GM12878 (cell line): ENCODE results near the gene SSBP4. TPM values are rescaled to one million over a fixed set of nuclear protein-coding genes. Genes with fewer than 3 reads are reported as not detected.

Experiments
- BACH1 ChIP-seq: fragments of 450-650 bp; IDR thresholded peaks from 2 replicates; pipeline ENCODE4 v1.6.1; 2017; ENCODE audit warnings: mild to moderate bottlenecking, borderline replicate concordance
- CHD2 ChIP-seq: IDR thresholded peaks from 2 replicates; pipeline ENCODE4 v1.6.1; 2011; ENCODE audit warnings: low read depth, low read length, improper control_type of control experiment, borderline replicate concordance
- CREB1 ChIP-seq: IDR thresholded peaks from 2 replicates; pipeline ENCODE4 v1.6.1; 2012; ENCODE audit warnings: low read depth, mild to moderate bottlenecking, inconsistent platforms
- EP300 ChIP-seq, 2 experiments: fragments of 150-350 bp in 1 of 2; IDR thresholded peaks; 2 replicates each; pipeline ENCODE4 v1.6.1; 2011 to 2012; ENCODE audit warnings: low read depth in 2 of 2, low read length in 2 of 2, borderline replicate concordance in 1 of 2, improper control_type of control experiment in 1 of 2, inconsistent platforms in 1 of 2; ENCODE audit not compliant: control insufficient read depth in 1 of 2
- GATAD2B ChIP-seq: fragments of 450-650 bp; conservative IDR thresholded peaks from 2 replicates; pipeline ENCODE4 v1.6.1; 2017; ENCODE audit warnings: low read depth, mild to moderate bottlenecking, moderate library complexity
- HDAC2 ChIP-seq: fragments of 200-600 bp; sonication (generic); IDR thresholded peaks from 2 replicates; pipeline ENCODE4 v1.6.1; 2017
- LARP7 ChIP-seq: fragments of 450-650 bp; IDR thresholded peaks from 2 replicates; pipeline ENCODE4 v1.6.1; 2017; ENCODE audit warnings: mild to moderate bottlenecking
- MYC ChIP-seq: IDR thresholded peaks from 2 replicates; pipeline ENCODE4 v1.6.1; 2011; ENCODE audit warnings: mild to moderate bottlenecking, low read length, moderate library complexity, inconsistent platforms; ENCODE audit not compliant: insufficient read depth, insufficient replicate concordance, insufficient read length, severe bottlenecking
- POLR2A ChIP-seq: IDR thresholded peaks from 2 replicates; pipeline ENCODE4 v1.6.1; 2011; ENCODE audit warnings: low read depth, mild to moderate bottlenecking, low read length
- POU2F2 ChIP-seq: IDR thresholded peaks from 3 replicates; pipeline ENCODE4 v1.6.1; 2011; ENCODE audit warnings: low read depth, mild to moderate bottlenecking, low read length, borderline replicate concordance
- RUNX3 ChIP-seq: IDR thresholded peaks from 2 replicates; pipeline ENCODE4 v1.6.1; 2012; ENCODE audit warnings: low read length, inconsistent platforms
- SKIL ChIP-seq: fragments of 450-650 bp; IDR thresholded peaks from 2 replicates; pipeline ENCODE4 v1.6.1; 2017; ENCODE audit warnings: mild to moderate bottlenecking, low read depth, inconsistent platforms; ENCODE audit not compliant: poor library complexity, severe bottlenecking
- TCF3 ChIP-seq: IDR thresholded peaks from 2 replicates; pipeline ENCODE4 v1.6.1; 2012; ENCODE audit warnings: low read depth, mild to moderate bottlenecking, low read length, borderline replicate concordance; ENCODE audit not compliant: insufficient read depth
- ZBTB11 ChIP-seq: fragments of 450-650 bp; formaldehyde crosslinking; IDR thresholded peaks from 2 replicates; pipeline ENCODE4 v1.5.0; 2022; ENCODE audit warnings: mild to moderate bottlenecking, missing genetic modification characterization
- ZNF24 ChIP-seq: fragments of 450-650 bp; IDR thresholded peaks from 2 replicates; pipeline ENCODE4 v1.6.1; 2017; ENCODE audit warnings: antibody characterized with exemption, mild to moderate bottlenecking
- ZNF622 ChIP-seq: fragments of 450-650 bp; IDR thresholded peaks from 2 replicates; pipeline ENCODE4 v1.6.1; 2017; ENCODE audit warnings: mild to moderate bottlenecking, inconsistent platforms
- ZNF687 ChIP-seq: fragments of 450-650 bp; IDR thresholded peaks from 2 replicates; pipeline ENCODE4 v1.6.1; 2017; ENCODE audit warnings: mild to moderate bottlenecking, moderate library complexity
- polyA plus RNA-seq, 11 experiments: library from polyadenylated mRNA; depleted of rRNA in 4 of 11; unstranded in 6 of 11; stranded (reverse) in 5 of 11; fragments of >200 nt; fragmentation: Nextera tagmentation in 4 of 11; fragmentation: Illumina TruSeq in 1 of 11; extraction: Ambion mirVana in 4 of 11; extraction: Trizol in 1 of 11; gene quantifications; 1 replicate in 1 of 11; 2 replicates in 10 of 11; pipeline versions ENCODE4 v1.2.1 to v1.2.3, GENCODE V29; 2011 to 2016; ENCODE audit warnings: inconsistent platforms in 2 of 11, missing spikeins in 2 of 11, low read depth in 1 of 11
- total RNA-seq, 4 experiments: library from RNA; depleted of rRNA in 3 of 4; stranded (reverse); fragments of >200 nt in 3 of 4; fragmentation: Illumina TruSeq in 1 of 4; extraction: Trizol in 1 of 4; gene quantifications; 2 replicates each; pipeline versions ENCODE4 v1.2.1 to v1.2.3, GENCODE V29; 2013 to 2021
- TF ChIP-seq, protein P1 (sequence below): fragments of 150-350 bp; IDR thresholded peaks from 2 replicates; pipeline ENCODE4 v1.6.1; 2014; ENCODE audit warnings: mild to moderate bottlenecking, low read depth, low read length

Gene SSBP4
- total and polyA plus RNA-seq, 10 of the 15 experiments (the other 5 are each of a cell fraction or from before 2014, with no cell fraction given): 0.37 to 150 (median 38.9) TPM

- TF ChIP-seq, protein P1, sequence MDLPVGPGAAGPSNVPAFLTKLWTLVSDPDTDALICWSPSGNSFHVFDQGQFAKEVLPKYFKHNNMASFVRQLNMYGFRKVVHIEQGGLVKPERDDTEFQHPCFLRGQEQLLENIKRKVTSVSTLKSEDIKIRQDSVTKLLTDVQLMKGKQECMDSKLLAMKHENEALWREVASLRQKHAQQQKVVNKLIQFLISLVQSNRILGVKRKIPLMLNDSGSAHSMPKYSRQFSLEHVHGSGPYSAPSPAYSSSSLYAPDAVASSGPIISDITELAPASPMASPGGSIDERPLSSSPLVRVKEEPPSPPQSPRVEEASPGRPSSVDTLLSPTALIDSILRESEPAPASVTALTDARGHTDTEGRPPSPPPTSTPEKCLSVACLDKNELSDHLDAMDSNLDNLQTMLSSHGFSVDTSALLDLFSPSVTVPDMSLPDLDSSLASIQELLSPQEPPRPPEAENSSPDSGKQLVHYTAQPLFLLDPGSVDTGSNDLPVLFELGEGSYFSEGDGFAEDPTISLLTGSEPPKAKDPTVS: no peak
- TF ChIP-seq CHD2: 0 out of 2 replicates have a peak, but pooled peaks have one; percentile 56
- TF ChIP-seq TCF3: peak; percentile 96
- TF ChIP-seq RUNX3: peak; percentile 92
- peak; percentile 85 for TF ChIP-seq LARP7
- TF ChIP-seq POLR2A: peak; percentile 73
- peak; percentile 80 for TF ChIP-seq BACH1
- no peak for TF ChIP-seq ZBTB11 (CRISPR knock-in tag)
- TF ChIP-seq GATAD2B: peak; percentile 84; the same call in 1 of the 2 replicates
- no peak for TF ChIP-seq EP300 (IDR thresholded peaks at IDR 0.05; ENCODE audit: borderline replicate concordance in 1 of 2, control insufficient read depth in 1 of 2, low read depth in 2 of 2, low read length in 2 of 2)
- no peak for TF ChIP-seq SKIL
- TF ChIP-seq HDAC2: no peak
- TF ChIP-seq POU2F2: peak; percentile 34; the same call in 1 of the 3 replicates
- peak; percentile 86 for TF ChIP-seq ZNF687
- TF ChIP-seq ZNF622: no peak
- TF ChIP-seq CREB1: peak; percentile 64; the same call in 1 of the 2 replicates
- TF ChIP-seq ZNF24: no peak
- TF ChIP-seq MYC: peak; percentile 65
Observed at GRCh38 chr19:18388100-18388959, 30.9 kb upstream of the SSBP4 start (continued).
